Kidney (tissue), 19 donors: ENCODE data around the gene PLEKHM1. TPM values are rescaled to one million over a fixed set of nuclear protein-coding genes. Genes with fewer than 3 reads are reported as not detected.
"Not testable (repeated sequence)": the region's sequence is repeated elsewhere in the genome, so short reads cannot be mapped to it uniquely, and the experiment has no call there.

Source experiments
- DNase-seq, 5 donors: peaks; one replicate each; pipeline ENCODE4 v3.0.0-alpha.2; 2013 to 2020
- FAIRE-seq: peaks from 2 replicates; lab custom pipeline; 2012; peaks lifted over from hg19 to GRCh38; lab: Jason Lieb, UNC
- H3K27ac ChIP-seq, 2 donors: one replicate each; pipeline ENCODE4 v1.7.0; 2013; ENCODE audit warnings: low read depth in 2 of 2, low read length in 2 of 2, inconsistent platforms in 1 of 2
- H3K27me3 ChIP-seq: one replicate; pipeline ENCODE4 v1.7.1; 2013; ENCODE audit warnings: low read length, inconsistent platforms; ENCODE audit not compliant: control insufficient read depth, insufficient read depth
- H3K36me3 ChIP-seq, 3 donors: one replicate each; pipeline versions ENCODE4 v1.7.0 to v1.7.1; 2013; ENCODE audit warnings: low read length in 3 of 3, control low read depth in 1 of 3, inconsistent platforms in 1 of 3; ENCODE audit not compliant: insufficient read depth in 3 of 3, control insufficient read depth in 2 of 3
- H3K4me1 ChIP-seq, 3 donors: one replicate each; pipeline versions ENCODE4 v1.7.0 to v1.7.1; 2013; ENCODE audit warnings: low read length in 3 of 3, inconsistent platforms in 1 of 3, low read depth in 1 of 3; ENCODE audit not compliant: control insufficient read depth in 2 of 3, insufficient read depth in 2 of 3
- H3K4me3 ChIP-seq, 3 donors: one replicate each; pipeline versions ENCODE4 v1.7.0 to v1.8.1; 2013; ENCODE audit warnings: low read length in 3 of 3, control low read depth in 1 of 3, inconsistent platforms in 1 of 3
- H3K9ac ChIP-seq, 3 donors: one replicate each; pipeline versions ENCODE4 v1.7.0 to v1.7.1; 2013; ENCODE audit warnings: low read length in 3 of 3, control low read depth in 1 of 3, inconsistent platforms in 1 of 3
- H3K9me3 ChIP-seq, 3 donors: one replicate each; pipeline versions ENCODE4 v1.7.0 to v1.7.1; 2013; ENCODE audit warnings: low read length in 3 of 3, control low read depth in 1 of 3, inconsistent platforms in 1 of 3; ENCODE audit not compliant: control insufficient read depth in 2 of 3, insufficient read depth in 1 of 3
- intact Hi-C: fragments of 100-400 bp; cut with DNase I; formaldehyde crosslinking; loops from one replicate; pipeline ENCODE4 v1.11.1; 2022
- long read RNA-seq, 10 donors: library from polyadenylated mRNA in 1 of 10; unstranded in 1 of 10; transcript quantifications; one replicate each; pipeline ENCODE4 v2.0.0 and lab custom pipeline, GENCODE V29; 2021 to 2026
- polyA plus RNA-seq: library from polyadenylated mRNA; stranded (reverse); fragments of 350-450 nt; fragmentation: Illumina TruSeq; extraction: RNeasy Lipid Tissue Mini Kit (QIAGEN cat#74804); gene quantifications from one replicate; pipeline ENCODE4 v1.2.3, GENCODE V29; 2014; ENCODE audit warnings: low read depth, low replicate concordance; ENCODE audit not compliant: insufficient read depth
- total RNA-seq: library from RNA; stranded (reverse); fragmentation: NEBNext Ultra II Directional; extraction: Animal tissue kit (Norgen Biotek cat#: 25700); gene quantifications from one replicate; pipeline ENCODE4 v1.2.1, GENCODE V29; 2021
- donor health status: control.
- donor health status: control.
- donor health status: DM: yes; HTN: yes; CAD: no.
- donor health status: Normal renal cell carcinoma (clear cell type).

PLEKHM1 gene
- total RNA-seq = 46.6 TPM
- polyA plus RNA-seq = 13.3 TPM
- long read RNA-seq, donor 1, partial matches to known transcripts = 0 of 1 reads
- long read RNA-seq, donor 1, other reads (novel, unspliced or antisense) = 0 of 1 reads
- long read RNA-seq, donor 2, full-length matches to known transcripts = 2 of 2 reads
- long read RNA-seq, donor 2, partial matches to known transcripts = 0 of 2 reads
- long read RNA-seq, donor 2, other reads (novel, unspliced or antisense) = 0 of 2 reads
- long read RNA-seq, donor 3, full-length matches to known transcripts = 2 of 7 reads
- long read RNA-seq, donor 3, partial matches to known transcripts = 5 of 7 reads
- long read RNA-seq, donor 3, other reads (novel, unspliced or antisense) = 0 of 7 reads
- long read RNA-seq, donor 4 = 0 reads
- long read RNA-seq, donor 5 = 0 reads
- long read RNA-seq, donor 6 = 0 reads
- long read RNA-seq, donor 7, partial matches to known transcripts = 5 of 10 reads
- long read RNA-seq, donor 7, other reads (novel, unspliced or antisense) = 5 of 10 reads
- long read RNA-seq, donor 8, partial matches to known transcripts = 0 of 1 reads
- long read RNA-seq, donor 8, other reads (novel, unspliced or antisense) = 0 of 1 reads
- long read RNA-seq, donor 9 = 0 reads
- long read RNA-seq, donor 10, partial matches to known transcripts = 0 of 2 reads
- long read RNA-seq, donor 10, other reads (novel, unspliced or antisense) = 0 of 2 reads

- H3K27me3 ChIP-seq, FAIRE-seq, intact Hi-C loops, H3K9me3 ChIP-seq, H3K4me1 ChIP-seq, H3K36me3 ChIP-seq: not testable (repeated sequence)
- H3K4me3 ChIP-seq = peak within 1 kb of the TSS; percentile 33 to 61 (median 44)
- H3K27ac ChIP-seq = peak within 1 kb of the TSS; percentile 32 to 69
- peak; percentile 81 to 96 (median 85) for DNase-seq
- peak within 1 kb of the TSS in 1 of 3 donors; percentile 41 for H3K9ac ChIP-seq
Observed at GRCh38 chr17:45490615-45491433, at the start of gene PLEKHM1. Gene PLEKHM1, minus strand, starts transcription at chr17:45490721. Its CDS starts 8,237 bp downstream, at chr17:45482484.

- DNase-seq, H3K36me3 ChIP-seq, H3K4me1 ChIP-seq, H3K4me3 ChIP-seq, H3K9me3 ChIP-seq, intact Hi-C loops, H3K27ac ChIP-seq, H3K27me3 ChIP-seq, FAIRE-seq, H3K9ac ChIP-seq: not testable (repeated sequence)
Observed at GRCh38 chr17:45538168-45538567, 47.6 kb upstream of the PLEKHM1 start.

DNA sequence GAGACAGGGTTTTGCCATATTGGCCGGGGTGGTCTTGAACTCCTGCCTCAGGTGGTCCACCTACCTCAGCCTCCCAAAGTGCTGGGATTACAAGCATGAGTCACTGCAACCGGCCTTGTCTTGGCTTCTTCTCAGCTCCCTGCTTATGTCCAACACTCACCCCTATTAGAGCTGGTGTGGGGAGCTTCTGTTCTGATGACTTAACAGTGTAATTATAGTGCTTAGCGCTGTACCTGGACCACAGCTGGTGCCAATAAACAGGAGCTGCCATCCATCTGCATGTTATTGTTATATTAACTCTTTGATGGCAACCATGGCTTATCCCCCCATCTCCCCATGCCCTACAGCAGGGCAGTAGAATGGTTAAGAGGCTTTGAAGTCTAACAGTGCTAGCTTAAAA lies 15.6 kb upstream of the PLEKHM1 start:
- H3K9me3 ChIP-seq, intact Hi-C loops, H3K4me1 ChIP-seq, H3K9ac ChIP-seq, H3K27me3 ChIP-seq, H3K4me3 ChIP-seq, DNase-seq, H3K27ac ChIP-seq, FAIRE-seq, H3K36me3 ChIP-seq: not testable (repeated sequence)

- intact Hi-C loops = not testable (repeated sequence)
Observed at GRCh38 chr17:45505183-45505582, 14.7 kb upstream of the PLEKHM1 start.

GRCh38 chr17:45501092-45501707 lies 10.7 kb upstream of the PLEKHM1 start:
- H3K36me3 ChIP-seq, H3K9me3 ChIP-seq, H3K27ac ChIP-seq, H3K4me1 ChIP-seq, intact Hi-C loops, H3K9ac ChIP-seq, H3K27me3 ChIP-seq, FAIRE-seq, H3K4me3 ChIP-seq: not testable (repeated sequence)
- DNase-seq = peak in 1 of 5 donors; percentile 9

More at GRCh38 chr17:45505183-45505582, 14.7 kb upstream of the PLEKHM1 start:
- DNase-seq = peak in 3 of 5 donors; percentile 14 to 43 (median 30)
- not testable (repeated sequence) for H3K9ac ChIP-seq, H3K36me3 ChIP-seq, H3K9me3 ChIP-seq, H3K27ac ChIP-seq, FAIRE-seq, H3K27me3 ChIP-seq, H3K4me3 ChIP-seq, H3K4me1 ChIP-seq

- intact Hi-C loops, FAIRE-seq, H3K9me3 ChIP-seq: not testable (repeated sequence)
Observed at GRCh38 chr17:45500478-45500877, 10.0 kb upstream of the PLEKHM1 start.

DNA sequence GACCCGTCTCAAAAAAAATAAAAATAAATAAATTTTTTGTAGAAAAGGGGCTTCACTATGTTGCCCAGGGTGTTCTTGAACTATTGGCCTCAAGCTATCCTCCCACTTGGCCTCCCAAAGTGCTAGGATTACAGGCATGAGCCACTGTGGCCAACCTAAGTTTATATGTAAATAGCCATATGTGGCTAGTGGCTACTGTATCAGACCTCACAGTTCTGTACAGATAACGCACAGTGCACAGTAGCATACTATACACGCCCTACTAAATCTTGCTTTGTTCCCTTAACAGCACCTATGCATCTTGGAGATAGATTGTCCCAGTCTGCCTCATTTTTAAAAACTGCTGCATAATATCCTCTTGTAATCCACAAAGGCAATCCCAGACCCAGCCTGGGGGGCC lies 8.7 kb upstream of the PLEKHM1 start:
- DNase-seq, H3K27me3 ChIP-seq, intact Hi-C loops, H3K9me3 ChIP-seq, H3K36me3 ChIP-seq, H3K27ac ChIP-seq, FAIRE-seq, H3K4me3 ChIP-seq, H3K9ac ChIP-seq, H3K4me1 ChIP-seq: not testable (repeated sequence)

More at GRCh38 chr17:45500478-45500877, 10.0 kb upstream of the PLEKHM1 start:
- not testable (repeated sequence) for H3K4me3 ChIP-seq, H3K4me1 ChIP-seq, H3K9ac ChIP-seq, H3K27me3 ChIP-seq, H3K27ac ChIP-seq, H3K36me3 ChIP-seq, DNase-seq
